Neuronal stem cell (in vitro differentiated cells): ENCODE data around the gene APC.

Source experiments
- DNase-seq: peaks from one replicate; pipeline ENCODE4 v3.0.0-alpha.2; 2013; ENCODE audit warnings: low spot score
- H2AFZ ChIP-seq: one replicate; pipeline ENCODE4 v1.6.1; 2013; ENCODE audit warnings: mild to moderate bottlenecking, low read length, inconsistent platforms
- H2AK5ac ChIP-seq: 2 replicates; pipeline ENCODE4 v1.6.1; 2013; ENCODE audit warnings: low read depth, mild to moderate bottlenecking, inconsistent platforms, low read length, moderate library complexity, mixed read lengths
- H2BK120ac ChIP-seq: 2 replicates; pipeline ENCODE4 v1.6.1; 2013; ENCODE audit warnings: low read depth, mild to moderate bottlenecking, inconsistent platforms, low read length, moderate library complexity, mixed read lengths
- H2BK12ac ChIP-seq: one replicate; pipeline ENCODE4 v1.6.1; 2013; ENCODE audit warnings: low read length, inconsistent platforms
- H2BK15ac ChIP-seq: 2 replicates; pipeline ENCODE4 v1.6.1; 2013; ENCODE audit warnings: mild to moderate bottlenecking, low read length, inconsistent platforms, mixed read lengths
- H2BK5ac ChIP-seq: one replicate; pipeline ENCODE4 v1.6.1; 2013; ENCODE audit warnings: inconsistent platforms, mild to moderate bottlenecking, low read length, moderate library complexity
- H3K14ac ChIP-seq: one replicate; pipeline ENCODE4 v1.6.1; 2013; ENCODE audit warnings: low read length, inconsistent platforms
- H3K18ac ChIP-seq: 2 replicates; pipeline ENCODE4 v1.6.1; 2013; ENCODE audit warnings: low read length, inconsistent platforms
- H3K23ac ChIP-seq: 2 replicates; pipeline ENCODE4 v1.6.1; 2013; ENCODE audit warnings: low read depth, mild to moderate bottlenecking, mixed read lengths, low read length, inconsistent platforms; ENCODE audit not compliant: poor library complexity
- H3K27ac ChIP-seq: replicated peaks from 3 replicates; pipeline ENCODE4 v1.5.1; 2013; ENCODE audit warnings: low read length, inconsistent platforms
- H3K27me3 ChIP-seq, 3 experiments: 2 replicates each; pipeline ENCODE4 v1.6.1; 2013; ENCODE audit warnings: low read length in 3 of 3, mild to moderate bottlenecking in 2 of 3, inconsistent platforms in 1 of 3, low read depth in 1 of 3, mixed read lengths in 1 of 3, moderate library complexity in 1 of 3; ENCODE audit not compliant: control insufficient read depth in 3 of 3, insufficient read depth in 3 of 3
- H3K36me3 ChIP-seq, 2 donors: replicated peaks in 1 of 2; 2 replicates each; pipeline ENCODE4 v1.6.1; 2013; ENCODE audit warnings: low read length in 2 of 2; ENCODE audit not compliant: control insufficient read depth in 2 of 2, insufficient read depth in 2 of 2
- H3K4ac ChIP-seq: 2 replicates; pipeline ENCODE4 v1.6.1; 2013; ENCODE audit warnings: inconsistent platforms, mild to moderate bottlenecking, low read length, moderate library complexity
- H3K4me1 ChIP-seq, 2 donors: 1 replicate in 1 of 2; 2 replicates in 1 of 2; pipeline ENCODE4 v1.6.1; 2013; ENCODE audit warnings: low read length in 2 of 2, low read depth in 1 of 2; ENCODE audit not compliant: control insufficient read depth in 2 of 2, insufficient read depth in 1 of 2
- H3K4me2 ChIP-seq: one replicate; pipeline ENCODE4 v1.6.1; 2013; ENCODE audit warnings: mild to moderate bottlenecking, low read length, inconsistent platforms; ENCODE audit not compliant: insufficient read depth, poor library complexity, severe bottlenecking
- H3K4me3 ChIP-seq, 2 donors: 2 replicates each; pipeline ENCODE4 v1.5.1; 2013; ENCODE audit warnings: low read length in 2 of 2, mild to moderate bottlenecking in 2 of 2, inconsistent platforms in 1 of 2, moderate library complexity in 1 of 2
- H3K79me1 ChIP-seq: one replicate; pipeline ENCODE4 v1.6.1; 2013; ENCODE audit warnings: low read depth, mild to moderate bottlenecking, inconsistent platforms, low read length, moderate library complexity
- H3K9ac ChIP-seq: one replicate; pipeline ENCODE4 v1.6.1; 2013; ENCODE audit warnings: mild to moderate bottlenecking, low read depth, low read length, inconsistent platforms; ENCODE audit not compliant: poor library complexity
- H3K9me3 ChIP-seq, 2 donors: replicated peaks in 1 of 2; 2 replicates each; pipeline versions ENCODE3 to v1.6.1; 2013; ENCODE audit warnings: low read length in 2 of 2, mild to moderate bottlenecking in 2 of 2, inconsistent platforms in 1 of 2, low read depth in 1 of 2, mixed read lengths in 1 of 2, moderate library complexity in 1 of 2; ENCODE audit not compliant: control insufficient read depth in 2 of 2, insufficient read depth in 1 of 2
- H4K8ac ChIP-seq: one replicate; pipeline ENCODE4 v1.6.1; 2013; ENCODE audit warnings: low read depth, mild to moderate bottlenecking, inconsistent platforms, low read length, moderate library complexity
- H4K91ac ChIP-seq: one replicate; pipeline ENCODE4 v1.6.1; 2013; ENCODE audit warnings: low read length, low read depth, mild to moderate bottlenecking, inconsistent platforms; ENCODE audit not compliant: poor library complexity
- WGBS, 2 donors: extraction: QIAGEN DNeasy Blood & Tissue Kit; methylation state at CpG; one replicate each; pipeline ENCODE4 v1.1.7; 2013; ENCODE audit warnings: missing lambda C conversion rate in 2 of 2, mixed read lengths in 1 of 2; ENCODE audit not compliant: insufficient read length in 2 of 2, insufficient replicate concordance in 1 of 2; ENCODE audit errors: extremely low coverage in 2 of 2; 5-methylcytosine and 5-hydroxymethylcytosine counted together

The APC gene

GRCh38 chr5:112794410-112794809 lies 56.7 kb downstream of the APC start:
- WGBS, 2 donors = no CpG with 5 or more reads among the region's 4 CpGs
- Histone ChIP-seq H3K9ac (no peak overlapping the region), H3K4me2 (no peak overlapping the region), H3K4me3 (no peak overlapping the region), H3K79me1 (no peaks in the 10 kb centered on the region), H3K9me3 (no peaks in the 10 kb centered on the region), H2BK120ac (no peak overlapping the region), H3K36me3 (peaks cover 9 to 82% of the 10 kb centered on the region in 2 donors), H2BK15ac (no peak overlapping the region), H2BK5ac (no peak overlapping the region), H3K18ac (no peak overlapping the region), H3K4ac (no peak overlapping the region), H2AK5ac (no peak overlapping the region), H2BK12ac (no peak overlapping the region), H3K14ac (no peak overlapping the region), H2AFZ (no peak overlapping the region), H4K8ac (no peak overlapping the region), H3K4me1 (no peaks in the 10 kb centered on the region), H3K27ac (no peak overlapping the region), H4K91ac (no peak overlapping the region), H3K23ac (no peak overlapping the region), H3K27me3 (no peaks in the 10 kb centered on the region)
- DNase-seq = no peak

GRCh38 chr5:112795342-112795741 lies 57.7 kb downstream of the APC start:
- Histone ChIP-seq H3K18ac (no peak overlapping the region), H4K91ac (no peak overlapping the region), H2BK120ac (no peak overlapping the region), H3K4ac (no peak overlapping the region), H2BK15ac (no peak overlapping the region), H3K4me1 (no peaks in the 10 kb centered on the region), H3K9ac (no peak overlapping the region), H2BK12ac (no peak overlapping the region), H3K9me3 (no peaks in the 10 kb centered on the region), H3K27me3 (no peaks in the 10 kb centered on the region), H2BK5ac (no peak overlapping the region), H4K8ac (no peak overlapping the region), H3K27ac (no peak overlapping the region), H3K4me3 (no peak overlapping the region), H3K14ac (no peak overlapping the region), H3K36me3 (peaks cover 9 to 80% of the 10 kb centered on the region in 2 donors), H3K79me1 (no peaks in the 10 kb centered on the region), H2AFZ (no peak overlapping the region), H3K23ac (no peak overlapping the region), H2AK5ac (no peak overlapping the region), H3K4me2 (no peak overlapping the region)
- WGBS, 2 donors = no CpG with 5 or more reads among the region's 3 CpGs
- no peak for DNase-seq

- no peak overlapping the region for H2BK5ac ChIP-seq
- H4K8ac ChIP-seq = no peak overlapping the region
- no peaks in the 10 kb centered on the region for H3K79me1 ChIP-seq
- no peaks in the 10 kb centered on the region for H3K27me3 ChIP-seq
- H3K4me2 ChIP-seq = no peak overlapping the region
- no peak overlapping the region for H3K14ac ChIP-seq
- no peak overlapping the region for H2AK5ac ChIP-seq
- H3K4ac ChIP-seq = no peak overlapping the region
- H2BK120ac ChIP-seq = no peak overlapping the region
- H3K4me1 ChIP-seq = no peaks in the 10 kb centered on the region
- H3K9ac ChIP-seq = no peak overlapping the region
- H2BK12ac ChIP-seq = no peak overlapping the region
- H2BK15ac ChIP-seq = no peak overlapping the region
- DNase-seq = no peak
- no peak overlapping the region for H3K18ac ChIP-seq
- no peaks in the 10 kb centered on the region for H3K9me3 ChIP-seq
- no peak overlapping the region for H2AFZ ChIP-seq
- H3K23ac ChIP-seq = no peak overlapping the region
- WGBS, 2 donors = no CpG with 5 or more reads among the region's 2 CpGs
- H3K27ac ChIP-seq = no peak overlapping the region
- H3K4me3 ChIP-seq = no peak overlapping the region
- H3K36me3 ChIP-seq = peaks cover 9 to 77% of the 10 kb centered on the region in 2 donors
- H4K91ac ChIP-seq = no peak overlapping the region
These were observed 58.4 kb downstream of the APC start for GRCh38 chr5:112795944-112796678.

GRCh38 chr5:112799661-112800060 lies 62.0 kb downstream of the APC start:
- H3K4me3 ChIP-seq = no peak overlapping the region
- H4K8ac ChIP-seq = no peak overlapping the region
- no peak overlapping the region for H3K4ac ChIP-seq
- no peak for DNase-seq
- no peak overlapping the region for H3K27ac ChIP-seq
- no peak overlapping the region for H3K9ac ChIP-seq
- no peak overlapping the region for H2BK15ac ChIP-seq
- H2BK120ac ChIP-seq = no peak overlapping the region
- H3K4me1 ChIP-seq = no peaks in the 10 kb centered on the region
- no peaks in the 10 kb centered on the region for H3K9me3 ChIP-seq
- no peak overlapping the region for H2AK5ac ChIP-seq
- no peak overlapping the region for H2AFZ ChIP-seq
- no peak overlapping the region for H2BK12ac ChIP-seq
- no peak overlapping the region for H3K18ac ChIP-seq
- H3K79me1 ChIP-seq = no peaks in the 10 kb centered on the region
- no peaks in the 10 kb centered on the region for H3K27me3 ChIP-seq
- no peak overlapping the region for H2BK5ac ChIP-seq
- no peak overlapping the region for H3K14ac ChIP-seq
- no peak overlapping the region for H4K91ac ChIP-seq
- WGBS, 2 donors = no CpG with 5 or more reads among the region's 3 CpGs
- peaks cover under 1 to 72% of the 10 kb centered on the region in 2 donors for H3K36me3 ChIP-seq
- H3K23ac ChIP-seq = no peak overlapping the region
- no peak overlapping the region for H3K4me2 ChIP-seq
